HepG2 (cell line): ENCODE results near the gene TP53BP2. TPM values are rescaled to one million over a fixed set of nuclear protein-coding genes. Genes with fewer than 3 reads are reported as not detected.

Source experiments
- ATF1 ChIP-seq: IDR thresholded peaks from 2 replicates; pipeline ENCODE4 v1.6.1; 2016; ENCODE audit warnings: mild to moderate bottlenecking, control low read depth
- ATF7-NPFF ChIP-seq: sonication (generic); formaldehyde crosslinking; IDR thresholded peaks from 2 replicates; pipeline ENCODE4 v1.8.1; 2023; ENCODE audit warnings: mild to moderate bottlenecking, low read depth, missing genetic modification reagents, moderate library complexity
- FIP1L1 ChIP-seq: fragments of 200-400 bp; formaldehyde crosslinking; IDR thresholded peaks from 2 replicates; pipeline ENCODE4 v1.6.1; 2018; ENCODE audit warnings: low read depth, mild to moderate bottlenecking, low read length, moderate library complexity, borderline replicate concordance; ENCODE audit not compliant: insufficient read depth
- FOSL2 ChIP-seq: sonication (generic); formaldehyde crosslinking; IDR thresholded peaks from 2 replicates; pipeline ENCODE4 v1.4.0; 2020; ENCODE audit warnings: missing genetic modification reagents
- FOXO1 ChIP-seq: sonication (generic); formaldehyde crosslinking; IDR thresholded peaks from 2 replicates; pipeline ENCODE4 v1.4.0; 2020; ENCODE audit warnings: missing genetic modification reagents
- KAT2B ChIP-seq: fragments of 150-350 bp; IDR thresholded peaks from 2 replicates; pipeline ENCODE4 v1.6.1; 2014; ENCODE audit warnings: low read depth, low read length, borderline replicate concordance
- KLF15 ChIP-seq: sonication (generic); formaldehyde crosslinking; IDR thresholded peaks from 2 replicates; pipeline ENCODE4 v1.8.1; 2023; ENCODE audit warnings: borderline replicate concordance, mild to moderate bottlenecking, inconsistent platforms, missing genetic modification reagents, mixed read lengths
- NFYB ChIP-seq: sonication (generic); formaldehyde crosslinking; IDR thresholded peaks from 2 replicates; pipeline ENCODE4 v1.4.0; 2020; ENCODE audit warnings: missing genetic modification reagents
- SKI ChIP-seq: fragments of 450-650 bp; IDR thresholded peaks from one replicate; pipeline ENCODE4 v1.6.1; 2018; ENCODE audit warnings: mild to moderate bottlenecking; ENCODE audit not compliant: partially characterized antibody
- SMAD3 ChIP-seq: sonication (generic); formaldehyde crosslinking; IDR thresholded peaks from 2 replicates; pipeline ENCODE4 v1.4.0; 2020; ENCODE audit warnings: missing genetic modification reagents
- ZC3H4 ChIP-seq: sonication (generic); formaldehyde crosslinking; IDR thresholded peaks from 2 replicates; pipeline ENCODE4 v1.4.0; 2020; ENCODE audit warnings: missing genetic modification reagents, borderline replicate concordance
- ZFP36L2 ChIP-seq: sonication (generic); formaldehyde crosslinking; IDR thresholded peaks from 2 replicates; pipeline ENCODE4 v1.4.0; 2020; ENCODE audit warnings: missing genetic modification reagents
- ZNF253 ChIP-seq: sonication (generic); formaldehyde crosslinking; IDR thresholded peaks from 2 replicates; pipeline ENCODE4 v1.8.0; 2022; ENCODE audit warnings: mild to moderate bottlenecking, missing genetic modification reagents, borderline replicate concordance
- ZNF337 ChIP-seq: sonication (generic); formaldehyde crosslinking; IDR thresholded peaks from 2 replicates; pipeline ENCODE4 v1.5.1; 2020; ENCODE audit warnings: missing genetic modification reagents, low read depth, mild to moderate bottlenecking, borderline replicate concordance
- ZNF432 ChIP-seq: sonication (generic); formaldehyde crosslinking; IDR thresholded peaks from 2 replicates; pipeline ENCODE4 v1.5.0; 2020; ENCODE audit warnings: missing genetic modification reagents, mild to moderate bottlenecking, borderline replicate concordance
- ZNF510 ChIP-seq: sonication (generic); formaldehyde crosslinking; IDR thresholded peaks from 2 replicates; pipeline ENCODE4 v1.4.0; 2020; ENCODE audit warnings: low read depth, mild to moderate bottlenecking, missing genetic modification reagents
- ZNF607 ChIP-seq: sonication (generic); formaldehyde crosslinking; IDR thresholded peaks from 2 replicates; pipeline ENCODE4 v1.5.1; 2020; ENCODE audit warnings: missing genetic modification reagents, mild to moderate bottlenecking, borderline replicate concordance
- ZNF737 ChIP-seq: sonication (generic); formaldehyde crosslinking; IDR thresholded peaks from 2 replicates; pipeline ENCODE4 v1.5.0; 2020; ENCODE audit warnings: missing genetic modification reagents, mild to moderate bottlenecking, borderline replicate concordance
- ZNF772 ChIP-seq: sonication (generic); formaldehyde crosslinking; IDR thresholded peaks from 2 replicates; pipeline ENCODE4 v1.5.0; 2020; ENCODE audit warnings: mild to moderate bottlenecking, missing genetic modification reagents
- ZNF788 ChIP-seq: sonication (generic); formaldehyde crosslinking; IDR thresholded peaks from 2 replicates; pipeline ENCODE4 v1.5.0; 2020; ENCODE audit warnings: mild to moderate bottlenecking, missing genetic modification reagents, borderline replicate concordance
- ZSCAN31 ChIP-seq: sonication (generic); formaldehyde crosslinking; IDR thresholded peaks from 2 replicates; pipeline ENCODE4 v1.5.0; 2020; ENCODE audit warnings: low read depth, mild to moderate bottlenecking, missing genetic modification reagents
- polyA plus RNA-seq, 8 experiments: library from polyadenylated mRNA; depleted of rRNA in 3 of 8; stranded (reverse) in 7 of 8; unstranded in 1 of 8; fragments of >200 nt; fragmentation: Illumina TruSeq in 4 of 8; extraction: Trizol in 4 of 8; gene quantifications; 2 replicates each; pipeline versions ENCODE4 v1.2.1 to v1.2.3, GENCODE V29; 2011 to 2016; ENCODE audit warnings: low read depth in 4 of 8, missing spikeins in 1 of 8, mixed read lengths in 1 of 8; ENCODE audit not compliant: insufficient read depth in 1 of 8
- total RNA-seq, 5 experiments: library from RNA; depleted of rRNA; stranded (reverse); fragments of >200 nt; fragmentation: Illumina TruSeq; extraction: Trizol; gene quantifications; 2 replicates each; pipeline ENCODE4 v1.2.3, GENCODE V29; 2016; ENCODE audit warnings: low read depth in 1 of 5
- TF ChIP-seq, protein P1 (sequence below): sonication (generic); formaldehyde crosslinking; IDR thresholded peaks from 2 replicates; pipeline ENCODE4 v1.4.0; 2020; ENCODE audit warnings: missing genetic modification reagents
- TF ChIP-seq, protein P2 (sequence below): sonication (generic); formaldehyde crosslinking; IDR thresholded peaks from 2 replicates; pipeline ENCODE4 v1.8.0; 2022; ENCODE audit warnings: mild to moderate bottlenecking, missing genetic modification reagents, moderate library complexity
- TF ChIP-seq, protein P3 (sequence below): sonication (generic); formaldehyde crosslinking; IDR thresholded peaks from 2 replicates; pipeline ENCODE4; 2020; ENCODE audit warnings: missing genetic modification reagents, mild to moderate bottlenecking, borderline replicate concordance

Gene TP53BP2
- total and polyA plus RNA-seq, 2 of the 13 experiments (the other 11 are each of a cell fraction or from before 2014, with no cell fraction given) = 10.0 to 14.0 TPM

DNA sequence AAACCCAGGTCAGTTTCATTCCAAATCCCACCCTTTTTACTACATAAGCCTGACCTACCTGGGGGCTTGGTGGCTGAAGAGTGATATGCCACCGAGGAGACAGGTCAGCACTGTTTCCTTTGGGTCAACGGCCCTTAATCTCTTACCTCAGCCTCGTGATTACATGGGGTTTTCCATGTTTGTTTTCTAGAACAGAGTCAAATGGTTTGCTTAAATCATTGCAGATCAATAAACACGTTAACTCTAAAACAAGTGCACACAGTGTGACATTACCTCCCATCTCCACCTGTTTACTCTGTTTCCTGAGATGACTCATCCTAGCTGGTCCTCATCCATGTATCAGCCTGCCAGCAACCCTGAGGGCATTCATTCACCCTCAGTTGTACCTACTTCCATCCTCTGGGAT lies 40.8 kb upstream of the TP53BP2 start (continued):
- TF ChIP-seq ZNF788 (CRISPR knock-in tag) (no peak), ZFP36L2 (CRISPR knock-in tag) (no peak), ZNF510 (CRISPR knock-in tag) (no peak), NFYB (no peak), ZSCAN31 (no peak), KLF15 (no peak), FOXO1 (CRISPR knock-in tag) (peak; percentile 92; the same call in 1 of the 2 replicates), SMAD3 (peak; percentile 58), FOSL2 (CRISPR knock-in tag) (peak; percentile 99), ZNF737 (CRISPR knock-in tag) (no peak), KAT2B (peak; percentile 51; the same call in 1 of the 2 replicates), FIP1L1 (no peak), ZC3H4 (CRISPR knock-in tag) (no peak), ZNF432 (CRISPR knock-in tag) (no peak), ZNF607 (CRISPR knock-in tag) (peak; percentile 54; the same call in 1 of the 2 replicates), ZNF337 (CRISPR knock-in tag) (no peak), ATF1 (no peak), SKI (peak; percentile 67), ATF7-NPFF (no peak), ZNF772 (0 out of 2 replicates have a peak, but pooled peaks have one; percentile 34), ZNF253 (CRISPR knock-in tag) (no peak)
- TF ChIP-seq, protein P1, sequence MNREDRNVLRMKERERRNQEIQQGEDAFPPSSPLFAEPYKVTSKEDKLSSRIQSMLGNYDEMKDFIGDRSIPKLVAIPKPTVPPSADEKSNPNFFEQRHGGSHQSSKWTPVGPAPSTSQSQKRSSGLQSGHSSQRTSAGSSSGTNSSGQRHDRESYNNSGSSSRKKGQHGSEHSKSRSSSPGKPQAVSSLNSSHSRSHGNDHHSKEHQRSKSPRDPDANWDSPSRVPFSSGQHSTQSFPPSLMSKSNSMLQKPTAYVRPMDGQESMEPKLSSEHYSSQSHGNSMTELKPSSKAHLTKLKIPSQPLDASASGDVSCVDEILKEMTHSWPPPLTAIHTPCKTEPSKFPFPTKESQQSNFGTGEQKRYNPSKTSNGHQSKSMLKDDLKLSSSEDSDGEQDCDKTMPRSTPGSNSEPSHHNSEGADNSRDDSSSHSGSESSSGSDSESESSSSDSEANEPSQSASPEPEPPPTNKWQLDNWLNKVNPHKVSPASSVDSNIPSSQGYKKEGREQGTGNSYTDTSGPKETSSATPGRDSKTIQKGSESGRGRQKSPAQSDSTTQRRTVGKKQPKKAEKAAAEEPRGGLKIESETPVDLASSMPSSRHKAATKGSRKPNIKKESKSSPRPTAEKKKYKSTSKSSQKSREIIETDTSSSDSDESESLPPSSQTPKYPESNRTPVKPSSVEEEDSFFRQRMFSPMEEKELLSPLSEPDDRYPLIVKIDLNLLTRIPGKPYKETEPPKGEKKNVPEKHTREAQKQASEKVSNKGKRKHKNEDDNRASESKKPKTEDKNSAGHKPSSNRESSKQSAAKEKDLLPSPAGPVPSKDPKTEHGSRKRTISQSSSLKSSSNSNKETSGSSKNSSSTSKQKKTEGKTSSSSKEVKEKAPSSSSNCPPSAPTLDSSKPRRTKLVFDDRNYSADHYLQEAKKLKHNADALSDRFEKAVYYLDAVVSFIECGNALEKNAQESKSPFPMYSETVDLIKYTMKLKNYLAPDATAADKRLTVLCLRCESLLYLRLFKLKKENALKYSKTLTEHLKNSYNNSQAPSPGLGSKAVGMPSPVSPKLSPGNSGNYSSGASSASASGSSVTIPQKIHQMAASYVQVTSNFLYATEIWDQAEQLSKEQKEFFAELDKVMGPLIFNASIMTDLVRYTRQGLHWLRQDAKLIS (CRISPR knock-in tag) = no peak
- TF ChIP-seq, protein P2, sequence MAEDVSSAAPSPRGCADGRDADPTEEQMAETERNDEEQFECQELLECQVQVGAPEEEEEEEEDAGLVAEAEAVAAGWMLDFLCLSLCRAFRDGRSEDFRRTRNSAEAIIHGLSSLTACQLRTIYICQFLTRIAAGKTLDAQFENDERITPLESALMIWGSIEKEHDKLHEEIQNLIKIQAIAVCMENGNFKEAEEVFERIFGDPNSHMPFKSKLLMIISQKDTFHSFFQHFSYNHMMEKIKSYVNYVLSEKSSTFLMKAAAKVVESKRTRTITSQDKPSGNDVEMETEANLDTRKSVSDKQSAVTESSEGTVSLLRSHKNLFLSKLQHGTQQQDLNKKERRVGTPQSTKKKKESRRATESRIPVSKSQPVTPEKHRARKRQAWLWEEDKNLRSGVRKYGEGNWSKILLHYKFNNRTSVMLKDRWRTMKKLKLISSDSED (CRISPR knock-in tag) = no peak
- TF ChIP-seq, protein P3, sequence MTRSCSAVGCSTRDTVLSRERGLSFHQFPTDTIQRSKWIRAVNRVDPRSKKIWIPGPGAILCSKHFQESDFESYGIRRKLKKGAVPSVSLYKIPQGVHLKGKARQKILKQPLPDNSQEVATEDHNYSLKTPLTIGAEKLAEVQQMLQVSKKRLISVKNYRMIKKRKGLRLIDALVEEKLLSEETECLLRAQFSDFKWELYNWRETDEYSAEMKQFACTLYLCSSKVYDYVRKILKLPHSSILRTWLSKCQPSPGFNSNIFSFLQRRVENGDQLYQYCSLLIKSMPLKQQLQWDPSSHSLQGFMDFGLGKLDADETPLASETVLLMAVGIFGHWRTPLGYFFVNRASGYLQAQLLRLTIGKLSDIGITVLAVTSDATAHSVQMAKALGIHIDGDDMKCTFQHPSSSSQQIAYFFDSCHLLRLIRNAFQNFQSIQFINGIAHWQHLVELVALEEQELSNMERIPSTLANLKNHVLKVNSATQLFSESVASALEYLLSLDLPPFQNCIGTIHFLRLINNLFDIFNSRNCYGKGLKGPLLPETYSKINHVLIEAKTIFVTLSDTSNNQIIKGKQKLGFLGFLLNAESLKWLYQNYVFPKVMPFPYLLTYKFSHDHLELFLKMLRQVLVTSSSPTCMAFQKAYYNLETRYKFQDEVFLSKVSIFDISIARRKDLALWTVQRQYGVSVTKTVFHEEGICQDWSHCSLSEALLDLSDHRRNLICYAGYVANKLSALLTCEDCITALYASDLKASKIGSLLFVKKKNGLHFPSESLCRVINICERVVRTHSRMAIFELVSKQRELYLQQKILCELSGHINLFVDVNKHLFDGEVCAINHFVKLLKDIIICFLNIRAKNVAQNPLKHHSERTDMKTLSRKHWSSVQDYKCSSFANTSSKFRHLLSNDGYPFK (CRISPR knock-in tag) = no peak
